Measurements from ENCODE around the gene PHF21A. TPM values are rescaled to one million over a fixed set of nuclear protein-coding genes. Genes with fewer than 3 reads are reported as not detected.
"Not testable (repeated sequence)": the region's sequence is repeated elsewhere in the genome, so short reads cannot be mapped to it uniquely, and the experiment has no call there.

PHF21A gene
- total RNA-seq, 1 donor from 2014 or later: 66.8 TPM

DNA sequence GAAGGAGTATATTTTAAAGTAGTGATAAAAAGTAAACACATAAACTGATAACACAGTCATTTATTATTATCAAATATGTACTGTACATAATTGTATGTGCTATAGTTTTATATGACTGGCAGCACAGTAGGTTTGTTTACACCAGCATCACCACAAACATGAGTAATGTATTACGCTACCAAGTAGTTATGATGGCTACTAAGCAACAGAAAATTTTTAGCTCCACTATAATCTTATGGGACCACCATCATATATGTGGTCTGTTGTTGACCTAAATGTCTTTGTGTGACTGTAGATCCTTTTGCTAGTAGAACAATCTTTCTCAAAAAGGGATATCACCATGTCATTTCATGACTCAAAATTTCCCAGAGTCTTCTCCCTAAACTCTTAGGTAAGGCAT is 105.3 kb downstream of the PHF21A start:
- H3K4me1 ChIP-seq: no peaks in the 10 kb centered on the region
- no peak overlapping the region for H3K27ac ChIP-seq
- DNase-seq (ENCODE audit: extremely low spot score in 2 of 2): no peak
- H3K36me3 ChIP-seq: no peaks in the 10 kb centered on the region
- no peak overlapping the region for H3K4me3 ChIP-seq
- intact Hi-C loops (cut with DNase I): no loop called here
- TF ChIP-seq POLR2A (IDR thresholded peaks at IDR 0.05) (no peak), POLR2AphosphoS5 (IDR thresholded peaks at IDR 0.05; ENCODE audit: insufficient read depth in 1 of 2, low read depth in 1 of 2) (no peak)
- TF ChIP-seq, protein P1, sequence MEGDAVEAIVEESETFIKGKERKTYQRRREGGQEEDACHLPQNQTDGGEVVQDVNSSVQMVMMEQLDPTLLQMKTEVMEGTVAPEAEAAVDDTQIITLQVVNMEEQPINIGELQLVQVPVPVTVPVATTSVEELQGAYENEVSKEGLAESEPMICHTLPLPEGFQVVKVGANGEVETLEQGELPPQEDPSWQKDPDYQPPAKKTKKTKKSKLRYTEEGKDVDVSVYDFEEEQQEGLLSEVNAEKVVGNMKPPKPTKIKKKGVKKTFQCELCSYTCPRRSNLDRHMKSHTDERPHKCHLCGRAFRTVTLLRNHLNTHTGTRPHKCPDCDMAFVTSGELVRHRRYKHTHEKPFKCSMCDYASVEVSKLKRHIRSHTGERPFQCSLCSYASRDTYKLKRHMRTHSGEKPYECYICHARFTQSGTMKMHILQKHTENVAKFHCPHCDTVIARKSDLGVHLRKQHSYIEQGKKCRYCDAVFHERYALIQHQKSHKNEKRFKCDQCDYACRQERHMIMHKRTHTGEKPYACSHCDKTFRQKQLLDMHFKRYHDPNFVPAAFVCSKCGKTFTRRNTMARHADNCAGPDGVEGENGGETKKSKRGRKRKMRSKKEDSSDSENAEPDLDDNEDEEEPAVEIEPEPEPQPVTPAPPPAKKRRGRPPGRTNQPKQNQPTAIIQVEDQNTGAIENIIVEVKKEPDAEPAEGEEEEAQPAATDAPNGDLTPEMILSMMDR (IDR thresholded peaks at IDR 0.05): no peak
- no peaks in the 10 kb centered on the region for H3K27me3 ChIP-seq
- H3K9me3 ChIP-seq: no peaks in the 10 kb centered on the region

DNA sequence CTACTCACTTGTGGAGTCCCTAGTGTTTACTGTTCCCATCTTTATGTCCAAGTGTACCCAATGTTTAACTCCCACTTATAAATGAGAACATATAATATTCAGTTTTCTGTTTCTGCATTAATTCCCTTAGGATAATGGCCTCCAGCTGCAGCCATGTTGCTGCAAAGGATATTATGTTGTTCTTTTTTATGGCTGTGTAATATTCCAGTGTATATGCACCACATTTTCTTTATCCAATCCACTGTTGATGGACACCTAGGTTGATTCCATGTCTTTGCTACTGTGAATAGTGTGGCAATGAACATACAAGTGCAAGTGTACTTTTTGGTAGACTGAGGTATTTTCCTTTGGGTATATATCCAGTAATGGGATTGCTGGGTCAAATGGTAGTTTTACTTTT is 107.1 kb downstream of the PHF21A start:
- DNase-seq (ENCODE audit: extremely low spot score in 2 of 2); H3K4me1 ChIP-seq; H3K27me3 ChIP-seq; H3K9me3 ChIP-seq; H3K4me3 ChIP-seq; intact Hi-C loops (cut with DNase I); H3K27ac ChIP-seq; H3K36me3 ChIP-seq: not testable (repeated sequence)

DNA sequence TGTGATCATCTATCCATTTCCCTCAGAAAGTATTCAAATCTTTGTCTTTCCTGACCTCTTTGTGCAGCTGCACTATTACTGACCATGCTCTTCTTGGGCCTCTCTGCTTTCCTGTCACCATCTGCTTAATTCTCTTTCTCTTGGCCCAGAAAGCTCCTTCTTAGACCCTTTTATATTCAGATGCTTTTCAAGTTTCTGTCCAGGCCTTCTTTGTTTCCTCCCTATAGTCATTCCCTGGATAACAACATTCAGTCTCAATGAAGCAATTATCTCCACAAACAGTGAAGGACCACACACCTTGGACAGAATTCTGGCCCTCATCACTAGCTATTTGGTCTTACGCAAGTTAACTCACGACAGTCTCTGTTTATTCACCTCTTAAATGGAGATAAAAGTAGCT is 109.1 kb downstream of the PHF21A start:
- H3K36me3 ChIP-seq: no peaks in the 10 kb centered on the region
- no peak for DNase-seq (ENCODE audit: extremely low spot score in 2 of 2)
- H3K9me3 ChIP-seq: no peaks in the 10 kb centered on the region
- intact Hi-C loops (cut with DNase I): no loop called here
- H3K27ac ChIP-seq: no peak overlapping the region
- TF ChIP-seq POLR2AphosphoS5 (IDR thresholded peaks at IDR 0.05; ENCODE audit: insufficient read depth in 1 of 2, low read depth in 1 of 2) (no peak), POLR2A (IDR thresholded peaks at IDR 0.05) (no peak)
- TF ChIP-seq, protein P1 (IDR thresholded peaks at IDR 0.05): no peak
- no peaks in the 10 kb centered on the region for H3K4me1 ChIP-seq
- H3K27me3 ChIP-seq: no peaks in the 10 kb centered on the region
- H3K4me3 ChIP-seq: no peak overlapping the region

DNA sequence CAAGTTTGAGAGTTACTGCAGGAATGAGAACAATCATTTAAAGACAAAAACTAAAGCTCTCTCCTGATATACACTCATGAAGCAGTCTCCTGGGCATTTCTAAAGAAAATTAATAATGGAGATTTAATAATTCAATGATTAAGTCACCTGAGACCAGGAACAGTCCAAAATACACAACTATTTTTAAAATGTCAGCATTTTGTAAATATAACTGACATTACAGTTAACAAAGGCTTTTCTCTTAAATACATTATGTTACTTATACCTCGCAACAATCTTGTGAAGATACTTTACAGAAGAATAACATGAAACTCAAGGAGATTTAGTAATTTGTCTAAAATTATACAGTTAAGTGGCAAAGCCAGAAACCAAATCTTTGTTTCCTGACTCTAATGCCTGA is 111.2 kb downstream of the PHF21A start:
- Histone ChIP-seq H3K27ac (no peak overlapping the region), H3K4me3 (no peak overlapping the region), H3K36me3 (no peaks in the 10 kb centered on the region), H3K27me3 (no peaks in the 10 kb centered on the region), H3K4me1 (no peaks in the 10 kb centered on the region), H3K9me3 (no peaks in the 10 kb centered on the region)
- DNase-seq (ENCODE audit: extremely low spot score in 2 of 2): no peak
- intact Hi-C loops (cut with DNase I): no loop called here
- TF ChIP-seq POLR2A (IDR thresholded peaks at IDR 0.05) (no peak), POLR2AphosphoS5 (IDR thresholded peaks at IDR 0.05; ENCODE audit: insufficient read depth in 1 of 2, low read depth in 1 of 2) (no peak)
- TF ChIP-seq, protein P1 (IDR thresholded peaks at IDR 0.05): no peak

DNA sequence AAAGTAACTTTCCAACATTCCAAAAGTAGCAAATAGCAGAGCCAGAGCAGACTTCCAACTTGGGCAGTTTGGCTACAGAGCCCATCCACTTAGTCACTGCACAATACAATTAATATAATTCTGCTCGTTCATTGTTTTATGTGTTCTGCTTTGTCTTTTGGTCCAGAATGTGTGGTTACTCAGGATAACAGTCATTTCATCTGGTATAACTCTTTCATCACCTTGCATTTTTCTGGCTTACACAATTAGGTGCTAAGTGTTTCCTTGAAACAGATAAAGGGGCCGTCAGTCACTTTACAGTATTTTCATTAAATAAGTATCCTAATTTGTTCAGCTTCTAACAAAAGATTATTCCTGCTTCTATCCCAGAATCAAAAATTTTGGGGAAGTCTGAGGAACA is 111.6 kb downstream of the PHF21A start:
- Histone ChIP-seq H3K36me3 (no peaks in the 10 kb centered on the region), H3K4me1 (no peaks in the 10 kb centered on the region), H3K9me3 (no peaks in the 10 kb centered on the region), H3K4me3 (no peak overlapping the region), H3K27ac (no peak overlapping the region), H3K27me3 (no peaks in the 10 kb centered on the region)
- TF ChIP-seq POLR2A (IDR thresholded peaks at IDR 0.05): no peak
- TF ChIP-seq POLR2AphosphoS5 (IDR thresholded peaks at IDR 0.05; ENCODE audit: insufficient read depth in 1 of 2, low read depth in 1 of 2): no peak
- TF ChIP-seq, protein P1 (IDR thresholded peaks at IDR 0.05): no peak
- intact Hi-C loops (cut with DNase I): no loop called here
- DNase-seq (ENCODE audit: extremely low spot score in 2 of 2): no peak
